ENCODE results near the gene SNX1. TPM values are rescaled to one million over a fixed set of nuclear protein-coding genes. Genes with fewer than 3 reads are reported as not detected.

SNX1 gene
- total and polyA plus RNA-seq, 4 experiments from 2014 or later: 58.3 to 155 (median 110) TPM

DNA sequence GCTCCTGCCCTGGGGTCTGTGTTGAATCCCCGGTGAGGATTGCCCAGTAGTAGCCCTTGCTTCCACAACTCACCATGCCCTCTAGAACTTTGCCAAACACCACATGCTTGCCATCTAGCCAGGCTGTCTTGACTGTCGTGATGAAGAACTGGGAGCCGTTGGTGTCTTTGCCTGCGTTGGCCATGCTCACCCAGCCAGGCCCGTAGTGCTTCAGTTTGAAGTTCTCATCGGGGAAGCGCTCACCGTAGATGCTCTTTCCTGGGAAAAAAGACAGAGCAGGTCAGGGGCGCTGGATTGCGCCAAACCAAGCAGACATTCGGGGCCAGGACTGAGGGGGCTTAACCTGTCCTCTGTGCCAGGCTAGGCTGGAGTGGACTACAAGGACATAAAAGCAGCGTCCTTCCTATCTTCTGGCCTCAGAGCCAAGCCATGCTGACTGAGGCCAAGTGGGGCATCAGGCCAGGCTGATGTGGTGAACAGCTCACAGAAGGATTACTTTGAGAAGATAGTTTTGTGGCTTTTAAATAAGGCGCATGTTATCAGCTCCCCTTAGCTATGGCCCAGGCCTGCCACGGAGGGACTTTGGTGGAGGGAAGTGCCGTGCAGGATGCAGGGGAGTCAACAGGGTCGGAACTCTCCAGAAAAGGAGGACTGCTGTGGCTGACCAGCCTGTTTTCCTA, 61.0 kb downstream of the SNX1 start:
- Mint-ChIP-seq H3K27ac (peak overlapping the region in 2 of 7 donors; percentile 36 to 44), H3K4me1 (peaks cover 19 to 53% (median 35%) of the 10 kb centered on the region in 4 donors), H3K27me3 (peaks cover 2 to 6% of the 10 kb centered on the region in 2 donors), H3K4me3 (no peak overlapping the region), H3K9me3 (peaks cover 0 to 2% (median 0%) of the 10 kb centered on the region in 8 donors), H3K36me3 (peaks cover 38 to 60% of the 10 kb centered on the region in 2 donors)
- DNase-seq: no peak
- intact Hi-C loops (cut with micrococcal nuclease): no loop called here
- H3K4me3 ChIP-seq (ENCODE audit: low read length in 2 of 2): no peak overlapping the region
- no peak overlapping the region for H3K27ac ChIP-seq (ENCODE audit: low read depth, low read length)
- H3K36me3 ChIP-seq (ENCODE audit: insufficient read depth, low read length): peaks cover 49% of the 10 kb centered on the region
- H3K4me1 ChIP-seq (ENCODE audit: insufficient read depth, low read length): peaks cover 56% of the 10 kb centered on the region
- peaks cover 6% of the 10 kb centered on the region for H3K27me3 ChIP-seq (ENCODE audit: insufficient read depth, low read length)
- no peaks in the 10 kb centered on the region for H3K9me3 ChIP-seq (ENCODE audit: control insufficient read depth in 1 of 2, low read length in 2 of 2)
- ChIA-PET CTCF (ENCODE audit: partially characterized antibody) (no interaction called here), POLR2A (ENCODE audit: partially characterized antibody) (no interaction called here)

DNA sequence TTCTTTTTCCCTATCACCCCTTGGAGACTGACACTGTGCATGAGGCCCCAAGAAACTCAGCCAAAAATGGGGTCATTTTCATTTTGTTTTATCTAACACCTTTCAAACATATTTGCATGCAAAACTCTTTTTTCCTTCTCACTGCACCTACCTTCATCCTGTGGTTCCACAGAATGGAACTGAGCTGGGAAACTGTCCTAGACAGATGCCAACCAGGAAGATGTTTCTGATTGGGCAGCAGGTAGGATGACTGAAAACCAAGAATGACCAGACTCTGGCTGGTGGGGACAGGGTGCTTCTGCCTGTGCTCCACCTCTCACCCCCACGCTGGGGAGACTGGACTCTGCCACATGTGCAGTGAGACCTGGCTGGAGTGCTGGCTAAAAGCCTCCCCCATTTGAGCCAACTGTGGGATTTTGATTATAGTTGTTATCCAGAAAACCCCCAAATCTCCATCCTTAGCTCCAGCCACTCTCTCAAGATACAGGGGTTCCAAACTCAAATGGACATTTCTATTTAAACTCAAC, 61.9 kb downstream of the SNX1 start:
- peak overlapping the region in 3 of 7 donors; percentile 8 to 67 (median 59) for H3K27ac Mint-ChIP-seq
- H3K36me3 Mint-ChIP-seq: peaks cover 42 to 66% of the 10 kb centered on the region in 2 donors
- intact Hi-C loops (cut with micrococcal nuclease): no loop called here
- no peak for DNase-seq
- H3K27me3 Mint-ChIP-seq: peaks cover 2 to 3% of the 10 kb centered on the region in 2 donors
- Histone ChIP-seq H3K9me3 (ENCODE audit: control insufficient read depth in 1 of 2, low read length in 2 of 2) (no peaks in the 10 kb centered on the region), H3K27ac (ENCODE audit: low read depth, low read length) (no peak overlapping the region), H3K4me3 (ENCODE audit: low read length in 2 of 2) (no peak overlapping the region), H3K36me3 (ENCODE audit: insufficient read depth, low read length) (peaks cover 50% of the 10 kb centered on the region), H3K4me1 (ENCODE audit: insufficient read depth, low read length) (peaks cover 51% of the 10 kb centered on the region), H3K27me3 (ENCODE audit: insufficient read depth, low read length) (peaks cover 6% of the 10 kb centered on the region)
- H3K4me1 Mint-ChIP-seq: peaks cover 24 to 56% (median 37%) of the 10 kb centered on the region in 4 donors
- CTCF ChIA-PET (ENCODE audit: partially characterized antibody): no interaction called here
- H3K4me3 Mint-ChIP-seq: peak overlapping the region in 1 of 8 donors; percentile 32
- POLR2A ChIA-PET (ENCODE audit: partially characterized antibody): no interaction called here
- peaks cover 0 to 2% (median 0%) of the 10 kb centered on the region in 8 donors for H3K9me3 Mint-ChIP-seq

DNA sequence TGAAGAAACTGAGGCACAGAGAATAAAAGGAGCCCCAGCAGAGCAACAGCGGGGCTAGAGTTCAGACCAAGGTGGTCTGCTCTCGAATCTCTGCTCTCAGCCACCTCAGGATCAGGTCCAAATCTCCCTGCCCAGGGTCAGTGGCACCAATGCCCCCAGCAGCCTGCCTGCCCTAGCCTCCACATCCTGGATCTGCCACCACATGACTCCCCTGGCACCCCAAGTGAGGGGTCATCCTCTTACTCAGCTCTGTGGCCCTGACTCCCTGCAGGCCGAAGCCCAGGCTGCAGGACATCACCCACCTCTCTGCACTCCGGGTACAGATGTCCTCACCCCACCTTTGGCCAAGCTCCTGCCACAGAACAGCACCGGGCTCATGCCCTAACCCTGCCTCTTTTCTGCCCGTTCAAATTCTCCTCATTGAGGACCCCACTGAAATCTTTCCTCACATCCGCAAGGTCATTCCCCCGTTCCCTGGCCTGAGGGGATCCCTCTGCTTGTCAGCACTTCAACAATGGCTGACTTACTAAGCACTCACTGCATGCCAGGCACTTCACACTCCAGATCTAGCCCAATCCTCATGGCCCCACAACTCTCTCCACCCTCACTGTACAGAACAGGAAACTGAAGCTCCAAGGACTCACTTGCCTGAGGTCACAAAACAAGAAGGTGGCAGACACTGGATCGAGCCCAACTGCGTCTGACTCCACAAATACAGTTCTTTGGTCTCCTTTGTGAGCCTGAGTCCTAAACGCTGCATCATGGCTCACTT, 62.8 kb downstream of the SNX1 start:
- Mint-ChIP-seq H3K4me3 (peak overlapping the region in 6 of 8 donors; percentile 2 to 55 (median 34)), H3K4me1 (peaks cover 24 to 53% (median 34%) of the 10 kb centered on the region in 4 donors), H3K9me3 (peaks cover 0 to 2% (median 0%) of the 10 kb centered on the region in 8 donors), H3K27ac (peak overlapping the region in 6 of 7 donors; percentile 30 to 77 (median 58)), H3K36me3 (peaks cover 42 to 64% of the 10 kb centered on the region in 2 donors), H3K27me3 (no peaks in the 10 kb centered on the region)
- POLR2A ChIA-PET (ENCODE audit: partially characterized antibody): no interaction called here
- H3K4me3 ChIP-seq (ENCODE audit: low read length in 2 of 2): no peak overlapping the region
- CTCF ChIA-PET (ENCODE audit: partially characterized antibody): no interaction called here
- no peaks in the 10 kb centered on the region for H3K27me3 ChIP-seq (ENCODE audit: insufficient read depth, low read length)
- peaks cover 50% of the 10 kb centered on the region for H3K36me3 ChIP-seq (ENCODE audit: insufficient read depth, low read length)
- peaks cover 45% of the 10 kb centered on the region for H3K4me1 ChIP-seq (ENCODE audit: insufficient read depth, low read length)
- no peak overlapping the region for H3K27ac ChIP-seq (ENCODE audit: low read depth, low read length)
- no peak for DNase-seq
- intact Hi-C loops (cut with micrococcal nuclease): no loop called here
- no peaks in the 10 kb centered on the region for H3K9me3 ChIP-seq (ENCODE audit: control insufficient read depth in 1 of 2, low read length in 2 of 2)

DNA sequence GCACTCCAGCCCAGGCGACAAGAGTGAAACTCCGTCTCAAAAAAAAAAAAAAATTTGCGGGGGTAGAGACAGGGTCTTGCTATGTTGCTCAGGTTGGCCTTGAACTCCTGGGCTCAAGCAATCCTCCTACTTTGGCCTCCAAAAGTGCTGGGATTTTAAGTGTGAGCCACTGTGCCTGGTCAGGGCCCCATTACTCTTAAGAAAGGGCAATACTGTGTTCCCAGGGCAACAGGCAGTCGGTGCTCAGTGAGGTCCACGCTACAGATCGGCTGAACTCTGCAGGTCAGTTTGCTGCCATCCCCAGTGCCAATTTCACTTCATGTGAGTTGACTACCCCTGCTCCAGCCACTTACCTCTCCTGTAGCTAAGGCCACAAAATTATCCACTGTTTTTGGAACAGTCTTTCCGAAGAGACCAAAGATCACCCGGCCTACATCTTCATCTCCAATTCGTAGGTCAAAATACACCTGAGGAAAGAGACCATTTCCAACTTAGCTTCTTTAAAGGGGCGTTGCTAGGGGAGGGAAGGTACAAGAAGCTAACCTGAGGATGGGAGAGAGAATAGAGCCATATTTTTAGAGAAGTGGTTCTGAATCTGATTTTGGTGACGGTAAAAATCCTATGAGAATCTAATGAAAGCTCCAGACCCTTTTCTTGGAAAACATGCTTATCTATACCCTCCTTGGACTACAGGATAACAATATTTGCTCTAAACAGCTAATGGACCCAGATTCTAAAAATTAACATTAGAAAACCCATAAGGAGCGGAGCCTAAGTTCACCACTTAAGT, 66.1 kb downstream of the SNX1 start:
- Mint-ChIP-seq H3K4me3 (peak overlapping the region; percentile 81 to 94 (median 90)), H3K4me1 (peaks cover 30 to 57% (median 44%) of the 10 kb centered on the region in 4 donors), H3K9me3 (no peaks in the 10 kb centered on the region), H3K36me3 (peaks cover 33 to 43% of the 10 kb centered on the region in 2 donors), H3K27ac (peak overlapping the region; percentile 85 to 96 (median 91)), H3K27me3 (no peaks in the 10 kb centered on the region)
- Histone ChIP-seq H3K27me3 (ENCODE audit: insufficient read depth, low read length) (no peaks in the 10 kb centered on the region), H3K4me3 (ENCODE audit: low read length in 2 of 2) (peak overlapping the region; percentile 68 to 71), H3K36me3 (ENCODE audit: insufficient read depth, low read length) (peaks cover 37% of the 10 kb centered on the region), H3K9me3 (ENCODE audit: control insufficient read depth in 1 of 2, low read length in 2 of 2) (no peaks in the 10 kb centered on the region), H3K4me1 (ENCODE audit: insufficient read depth, low read length) (peaks cover 52% of the 10 kb centered on the region), H3K27ac (ENCODE audit: low read depth, low read length) (peak overlapping the region; percentile 80)
- intact Hi-C loops (cut with micrococcal nuclease): loop anchor here (2.0 to 10.0 kb wide), 5 partner anchors 493 to 1355 kb away; partner anchors contain the start of genes CLPX, DPP8 and PARP16
- POLR2A ChIA-PET (ENCODE audit: partially characterized antibody): interaction anchor here (0.5 to 5.4 kb wide), 15 partner anchors 9 to 1125 kb away, joined by 3 to 66 read pairs (median 4); partner anchors contain the start of genes CIAO2A, PARP16, SNX1 and SNX22
- DNase-seq: no peak
- CTCF ChIA-PET (ENCODE audit: partially characterized antibody): interaction anchor here (6.2 kb wide), 1 partner anchor 9 kb away, joined by 43 read pairs; the partner anchor contains the start of gene SNX22

DNA sequence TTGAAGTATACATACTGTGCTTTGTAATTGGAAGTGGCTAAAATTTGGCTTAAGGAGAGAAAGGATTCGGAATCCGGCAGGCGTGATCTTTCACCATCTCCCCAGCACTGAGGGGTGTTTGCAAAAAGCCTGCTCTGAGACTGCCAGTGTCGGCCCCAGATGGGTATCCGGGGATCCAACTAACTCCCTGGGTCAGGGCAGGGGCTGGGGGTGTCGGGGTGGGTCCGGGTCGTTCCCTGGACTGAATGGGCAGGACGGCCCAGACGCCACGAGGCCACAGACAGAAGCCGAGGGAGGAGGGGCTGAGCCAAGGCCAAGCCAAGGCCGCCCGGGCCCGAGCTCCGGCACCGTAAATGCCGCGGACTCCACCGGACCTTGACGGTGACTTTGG, 66.7 kb downstream of the SNX1 start:
- H3K27me3 ChIP-seq (ENCODE audit: insufficient read depth, low read length): no peaks in the 10 kb centered on the region
- peaks cover 54% of the 10 kb centered on the region for H3K4me1 ChIP-seq (ENCODE audit: insufficient read depth, low read length)
- Mint-ChIP-seq H3K4me1 (peaks cover 30 to 56% (median 42%) of the 10 kb centered on the region in 4 donors), H3K9me3 (no peaks in the 10 kb centered on the region), H3K36me3 (peaks cover 32 to 37% of the 10 kb centered on the region in 2 donors), H3K27ac (peak overlapping the region; percentile 85 to 96 (median 91)), H3K27me3 (no peaks in the 10 kb centered on the region), H3K4me3 (peak overlapping the region; percentile 81 to 94 (median 90))
- CTCF ChIA-PET (ENCODE audit: partially characterized antibody): interaction anchor here (1.2 to 6.2 kb wide), 3 partner anchors 9 to 194 kb away, joined by 4 to 43 read pairs (median 5); partner anchors contain the start of genes CSNK1G1 and SNX22
- peak overlapping the region; percentile 68 to 71 for H3K4me3 ChIP-seq (ENCODE audit: low read length in 2 of 2)
- peak overlapping the region; percentile 80 for H3K27ac ChIP-seq (ENCODE audit: low read depth, low read length)
- H3K36me3 ChIP-seq (ENCODE audit: insufficient read depth, low read length): peaks cover 31% of the 10 kb centered on the region
- no peaks in the 10 kb centered on the region for H3K9me3 ChIP-seq (ENCODE audit: control insufficient read depth in 1 of 2, low read length in 2 of 2)
- intact Hi-C loops (cut with micrococcal nuclease): loop anchor here (2.0 to 10.0 kb wide), 5 partner anchors 492 to 1354 kb away; partner anchors contain the start of genes CLPX, DPP8 and PARP16
- POLR2A ChIA-PET (ENCODE audit: partially characterized antibody): interaction anchor here (0.7 to 5.4 kb wide), 14 partner anchors 10 to 1124 kb away, joined by 3 to 66 read pairs (median 5); partner anchors contain the start of genes CIAO2A, PARP16, SNX1 and SNX22
- no peak for DNase-seq

DNA sequence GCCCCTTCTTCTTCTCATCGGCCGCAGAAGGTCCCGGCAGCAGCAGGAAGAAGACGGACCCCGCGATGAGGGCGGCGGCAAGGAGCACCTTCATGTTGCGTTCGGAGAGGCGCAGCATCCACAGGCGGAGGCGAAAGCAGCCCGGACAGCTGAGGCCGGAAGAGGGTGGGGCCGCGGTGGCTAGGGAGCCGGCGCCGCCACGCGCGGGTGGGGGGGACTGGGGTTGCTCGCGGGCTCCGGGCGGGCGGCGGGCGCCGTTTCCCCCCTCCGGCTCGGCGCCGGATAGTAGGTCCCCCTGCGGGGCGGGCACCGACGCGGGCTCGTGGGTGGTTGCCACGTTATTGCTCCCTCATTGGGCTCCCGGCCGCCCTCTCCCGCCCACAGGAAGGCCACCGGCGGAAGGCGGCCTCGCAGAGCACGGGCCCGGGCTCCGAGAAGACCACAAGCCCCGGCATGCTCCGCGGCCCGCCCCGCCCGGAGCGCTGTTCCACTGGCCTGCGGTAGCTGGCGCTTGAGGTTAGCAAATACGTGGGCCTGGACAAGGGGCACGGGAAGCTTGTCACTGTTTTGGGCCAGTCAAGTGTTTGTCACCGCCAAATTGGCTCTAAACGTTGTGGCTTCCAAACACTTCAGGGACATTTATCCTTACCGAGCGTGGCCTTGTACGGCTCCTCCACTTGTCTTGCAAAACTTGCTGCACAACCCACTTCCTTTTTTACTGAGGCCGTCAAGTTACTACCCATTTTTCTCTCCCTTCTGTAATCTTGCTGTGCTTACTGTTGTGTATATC, 67.3 kb downstream of the SNX1 start, which contains the start of gene PPIB:
PPIB (minus strand) TSS at position 154 of the 790 bp plus-strand sequence; CDS start at position 118, 36 bp downstream.
- H3K36me3 ChIP-seq (ENCODE audit: insufficient read depth, low read length): peaks cover 25% of the 10 kb centered on the region
- peak; percentile 96 to 98 (median 97) for DNase-seq
- H3K27me3 ChIP-seq (ENCODE audit: insufficient read depth, low read length): no peaks in the 10 kb centered on the region
- peaks cover 54% of the 10 kb centered on the region for H3K4me1 ChIP-seq (ENCODE audit: insufficient read depth, low read length)
- Mint-ChIP-seq H3K36me3 (peaks cover 26 to 31% of the 10 kb centered on the region in 2 donors), H3K27me3 (no peaks in the 10 kb centered on the region), H3K27ac (peak within 1 kb of the TSS; percentile 85 to 98 (median 96)), H3K9me3 (no peaks in the 10 kb centered on the region), H3K4me1 (peaks cover 28 to 53% (median 40%) of the 10 kb centered on the region in 4 donors), H3K4me3 (peak within 1 kb of the TSS; percentile 81 to 95 (median 90))
- intact Hi-C loops (cut with micrococcal nuclease): loop anchor here (1.0 to 10.0 kb wide), 11 partner anchors 10 to 1354 kb away; partner anchors contain the start of genes CIAO2A, CLPX, CSNK1G1 and DPP8
- ChIA-PET CTCF (ENCODE audit: partially characterized antibody) (interaction anchor here (0.7 to 6.2 kb wide), 7 partner anchors 10 to 1134 kb away, joined by 3 to 43 read pairs (median 4); partner anchors contain the start of genes CSNK1G1, SNX22 and TRIP4), POLR2A (ENCODE audit: partially characterized antibody) (interaction anchor here (0.6 to 5.4 kb wide), 19 partner anchors 9 to 731 kb away, joined by 3 to 66 read pairs (median 5); partner anchors contain the start of genes CIAO2A, CSNK1G1, SNX1 and SNX22)
- peak within 1 kb of the TSS; percentile 80 for H3K27ac ChIP-seq (ENCODE audit: low read depth, low read length)
- peak within 1 kb of the TSS; percentile 68 to 71 for H3K4me3 ChIP-seq (ENCODE audit: low read length in 2 of 2)
- H3K9me3 ChIP-seq (ENCODE audit: control insufficient read depth in 1 of 2, low read length in 2 of 2): no peaks in the 10 kb centered on the region
